A673 (cell line): Measurements from ENCODE around the gene ALOX12B. TPM values are rescaled to one million over a fixed set of nuclear protein-coding genes. Genes with fewer than 3 reads are reported as not detected.

ENCODE experiments used
- BruUV-seq: library from RNA; stranded (reverse); fragments of 400-500 nt; replicated peaks from 2 replicates; lab custom pipeline; 2021; lab: Mats Ljungman, UMichigan
- CTCF ChIA-PET: fragments of 300-600 bp; sonication (Branson Sonifier 250); formaldehyde crosslinking; loops from one replicate; lab custom pipeline; 2022; ENCODE audit warnings: antibody characterized with exemption; lab: Charles Lee
- POLR2A ChIA-PET: fragments of 300-600 bp; sonication (Branson Sonifier 250); formaldehyde crosslinking; loops from one replicate; lab custom pipeline; 2022; ENCODE audit warnings: antibody characterized with exemption; ENCODE audit not compliant: low non-redundant PET; lab: Charles Lee
- DNase-seq: peaks from one replicate; pipeline ENCODE4 v3.0.0-alpha.2; 2015; ENCODE audit warnings: low spot score
- H3K27ac ChIP-seq: fragments of 200-600 bp; sonication (generic); 2 replicates; pipeline ENCODE4 v1.5.1; 2016; ENCODE audit warnings: mixed run types, low read depth, mild to moderate bottlenecking, mixed read lengths, antibody characterized with exemption, low read length; ENCODE audit not compliant: poor library complexity, severe bottlenecking
- H3K27me3 ChIP-seq: fragments of 200-600 bp; sonication (generic); replicated peaks from 2 replicates; pipeline ENCODE4 v1.6.1; 2017; ENCODE audit warnings: mixed run types, low read depth, mild to moderate bottlenecking, mixed read lengths, antibody characterized with exemption, low read length; ENCODE audit not compliant: insufficient read depth, poor library complexity
- H3K36me3 ChIP-seq: fragments of 200-600 bp; sonication (generic); 2 replicates; pipeline ENCODE4 v1.6.1; 2016; ENCODE audit warnings: mixed run types, mild to moderate bottlenecking, mixed read lengths, antibody characterized with exemption, low read length; ENCODE audit not compliant: insufficient read depth, poor library complexity, severe bottlenecking
- H3K4me1 ChIP-seq: fragments of 200-600 bp; sonication (generic); 2 replicates; pipeline ENCODE4 v1.6.1; 2017; ENCODE audit warnings: mixed run types, mild to moderate bottlenecking, mixed read lengths, antibody characterized with exemption, low read length; ENCODE audit not compliant: insufficient read depth, poor library complexity, severe bottlenecking
- H3K4me3 ChIP-seq: fragments of 200-600 bp; sonication (generic); 2 replicates; pipeline ENCODE4 v1.5.1; 2016; ENCODE audit warnings: low read depth, mixed run types, mild to moderate bottlenecking, mixed read lengths, low read length; ENCODE audit not compliant: poor library complexity, severe bottlenecking
- H3K9me3 ChIP-seq: fragments of 200-600 bp; sonication (generic); 2 replicates; pipeline ENCODE4 v1.6.1; 2016; ENCODE audit warnings: mixed run types, low read depth, mild to moderate bottlenecking, mixed read lengths, antibody characterized with exemption, low read length; ENCODE audit not compliant: poor library complexity, severe bottlenecking
- EZH2 ChIP-seq: fragments of 200-600 bp; sonication (generic); IDR thresholded peaks from 2 replicates; pipeline ENCODE4 v1.6.1; 2017; ENCODE audit warnings: borderline replicate concordance, low read depth, mild to moderate bottlenecking, mixed read lengths, antibody characterized with exemption, low read length; ENCODE audit not compliant: poor library complexity, severe bottlenecking
- intact Hi-C: fragments of 100-400 bp; cut with micrococcal nuclease; formaldehyde crosslinking; loops from one replicate; pipeline ENCODE4 v1.10.0; 2022; ENCODE audit not compliant: unreplicated experiment
- total RNA-seq: library from RNA; stranded (reverse); gene quantifications from 2 replicates; pipeline ENCODE4 v1.2.3, GENCODE V29; 2021
- TF ChIP-seq, protein P1 (sequence below): fragments of 300-800, 200-600 bp; sonication (generic); conservative IDR thresholded peaks from 2 replicates; pipeline ENCODE4 v1.5.1; 2017; ENCODE audit warnings: low read depth, mild to moderate bottlenecking, antibody characterized with exemption, low read length, moderate library complexity, mixed read lengths

Gene ALOX12B
- total RNA-seq, 1 experiment from 2014 or later = 0.39 TPM

GRCh38 chr17:8076502-8077266 is 10.8 kb downstream of the ALOX12B start:
- no peak overlapping the region for H3K27ac ChIP-seq
- peaks cover 31% of the 10 kb centered on the region for H3K27me3 ChIP-seq
- CTCF ChIA-PET = no interaction called here

DNA sequence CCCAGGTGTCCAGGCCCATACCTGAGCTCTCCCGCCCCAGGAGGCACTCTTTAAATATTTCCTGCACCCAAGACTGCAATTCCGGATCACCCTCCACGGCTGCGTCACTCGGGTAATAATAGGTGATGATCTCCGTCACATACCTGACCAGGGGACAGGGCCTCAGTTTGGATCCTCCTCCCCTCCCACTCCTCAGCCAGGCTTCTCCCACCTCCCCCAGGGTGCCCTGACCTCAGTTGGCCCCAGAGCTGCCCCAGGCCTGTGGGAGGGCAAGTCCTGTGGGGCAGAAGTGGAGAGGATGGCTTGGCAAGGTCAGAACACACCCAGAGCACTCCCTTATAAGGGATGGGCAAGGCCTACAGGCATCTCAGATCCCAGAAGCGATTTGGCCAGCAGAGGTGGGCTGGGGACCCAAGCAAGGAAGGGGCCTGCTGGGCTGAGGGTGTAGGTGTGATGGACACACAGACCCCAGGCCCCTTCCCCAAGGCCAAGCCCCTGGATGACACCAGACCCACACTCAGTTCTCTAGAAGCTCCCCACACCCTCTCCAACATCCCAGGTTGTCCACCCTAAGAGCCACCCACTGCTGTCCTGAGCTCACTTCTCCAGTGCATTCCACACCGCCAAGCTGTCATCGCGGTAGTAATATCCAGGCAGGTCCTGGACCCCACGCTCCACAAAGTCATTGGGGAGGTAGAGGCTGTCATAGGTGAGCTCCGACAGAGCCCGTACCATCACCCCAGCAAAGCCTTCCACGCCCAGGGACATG is 11.8 kb downstream of the ALOX12B start:
- Histone ChIP-seq H3K36me3 (no peaks in the 10 kb centered on the region), H3K9me3 (no peaks in the 10 kb centered on the region), H3K4me3 (no peak overlapping the region), H3K4me1 (peaks cover 5% of the 10 kb centered on the region), H3K27ac (no peak overlapping the region), H3K27me3 (peaks cover 31% of the 10 kb centered on the region)
- no peak for DNase-seq
- intact Hi-C loops = no loop called here
- POLR2A ChIA-PET = no interaction called here
- CTCF ChIA-PET = interaction anchor here (0.9 to 2.9 kb wide), 3 partner anchors 15 to 43 kb away, joined by 3 to 12 read pairs (median 5); no protein-coding TSS in a partner anchor
- BruUV-seq = no TSS peak
- TF ChIP-seq EZH2 = no peak
- TF ChIP-seq, protein P1, sequence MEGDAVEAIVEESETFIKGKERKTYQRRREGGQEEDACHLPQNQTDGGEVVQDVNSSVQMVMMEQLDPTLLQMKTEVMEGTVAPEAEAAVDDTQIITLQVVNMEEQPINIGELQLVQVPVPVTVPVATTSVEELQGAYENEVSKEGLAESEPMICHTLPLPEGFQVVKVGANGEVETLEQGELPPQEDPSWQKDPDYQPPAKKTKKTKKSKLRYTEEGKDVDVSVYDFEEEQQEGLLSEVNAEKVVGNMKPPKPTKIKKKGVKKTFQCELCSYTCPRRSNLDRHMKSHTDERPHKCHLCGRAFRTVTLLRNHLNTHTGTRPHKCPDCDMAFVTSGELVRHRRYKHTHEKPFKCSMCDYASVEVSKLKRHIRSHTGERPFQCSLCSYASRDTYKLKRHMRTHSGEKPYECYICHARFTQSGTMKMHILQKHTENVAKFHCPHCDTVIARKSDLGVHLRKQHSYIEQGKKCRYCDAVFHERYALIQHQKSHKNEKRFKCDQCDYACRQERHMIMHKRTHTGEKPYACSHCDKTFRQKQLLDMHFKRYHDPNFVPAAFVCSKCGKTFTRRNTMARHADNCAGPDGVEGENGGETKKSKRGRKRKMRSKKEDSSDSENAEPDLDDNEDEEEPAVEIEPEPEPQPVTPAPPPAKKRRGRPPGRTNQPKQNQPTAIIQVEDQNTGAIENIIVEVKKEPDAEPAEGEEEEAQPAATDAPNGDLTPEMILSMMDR = no peak

More at GRCh38 chr17:8076502-8077266, 10.8 kb downstream of the ALOX12B start:
- H3K4me3 ChIP-seq = no peak overlapping the region
- H3K9me3 ChIP-seq = no peaks in the 10 kb centered on the region
- POLR2A ChIA-PET = no interaction called here
- H3K4me1 ChIP-seq = peaks cover 5% of the 10 kb centered on the region
- DNase-seq = no peak
- no TSS peak for BruUV-seq
- intact Hi-C loops = no loop called here
- no peaks in the 10 kb centered on the region for H3K36me3 ChIP-seq
- TF ChIP-seq EZH2 = no peak
- TF ChIP-seq, protein P1 = no peak

DNA sequence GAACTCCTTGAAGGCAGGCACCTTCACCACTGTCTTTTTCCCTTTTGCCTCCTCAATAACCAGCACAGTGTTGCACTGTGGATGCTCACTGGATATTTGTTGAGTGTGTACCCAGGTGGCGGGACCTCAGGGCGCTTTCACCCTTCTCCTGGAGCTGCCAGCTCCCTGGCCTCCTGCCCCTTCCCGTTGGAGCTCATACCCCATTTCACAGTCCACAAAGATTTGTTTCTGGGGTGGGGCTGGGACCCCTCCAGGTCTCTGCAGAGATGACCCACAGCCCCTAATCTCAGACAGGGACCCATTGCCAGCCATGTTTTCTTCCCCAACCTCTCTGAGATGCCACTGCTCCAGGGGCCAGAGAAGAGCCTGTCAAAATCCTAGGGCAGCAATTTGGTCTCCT is 12.4 kb downstream of the ALOX12B start:
- peaks cover 31% of the 10 kb centered on the region for H3K27me3 ChIP-seq
- intact Hi-C loops = no loop called here
- DNase-seq = no peak
- BruUV-seq = no TSS peak
- TF ChIP-seq, protein P1 = no peak
- no peak for TF ChIP-seq EZH2
- H3K9me3 ChIP-seq = no peaks in the 10 kb centered on the region
- peaks cover 5% of the 10 kb centered on the region for H3K4me1 ChIP-seq
- no peak overlapping the region for H3K4me3 ChIP-seq
- no peak overlapping the region for H3K27ac ChIP-seq
- H3K36me3 ChIP-seq = no peaks in the 10 kb centered on the region
- POLR2A ChIA-PET = no interaction called here
- CTCF ChIA-PET = interaction anchor here (0.9 to 2.9 kb wide), 3 partner anchors 15 to 44 kb away, joined by 3 to 12 read pairs (median 5); no protein-coding TSS in a partner anchor
